HG03354 (cell line): ENCODE measurements around the gene GPR171.

Experiments used
- ATAC-seq: cut with Tn5 transposase; IDR thresholded peaks from one replicate; pipeline ENCODE4 v1.9.1; 2021; ENCODE audit warnings: mild to moderate bottlenecking; ENCODE audit not compliant: unreplicated experiment, poor library complexity, severe bottlenecking

Gene GPR171

DNA sequence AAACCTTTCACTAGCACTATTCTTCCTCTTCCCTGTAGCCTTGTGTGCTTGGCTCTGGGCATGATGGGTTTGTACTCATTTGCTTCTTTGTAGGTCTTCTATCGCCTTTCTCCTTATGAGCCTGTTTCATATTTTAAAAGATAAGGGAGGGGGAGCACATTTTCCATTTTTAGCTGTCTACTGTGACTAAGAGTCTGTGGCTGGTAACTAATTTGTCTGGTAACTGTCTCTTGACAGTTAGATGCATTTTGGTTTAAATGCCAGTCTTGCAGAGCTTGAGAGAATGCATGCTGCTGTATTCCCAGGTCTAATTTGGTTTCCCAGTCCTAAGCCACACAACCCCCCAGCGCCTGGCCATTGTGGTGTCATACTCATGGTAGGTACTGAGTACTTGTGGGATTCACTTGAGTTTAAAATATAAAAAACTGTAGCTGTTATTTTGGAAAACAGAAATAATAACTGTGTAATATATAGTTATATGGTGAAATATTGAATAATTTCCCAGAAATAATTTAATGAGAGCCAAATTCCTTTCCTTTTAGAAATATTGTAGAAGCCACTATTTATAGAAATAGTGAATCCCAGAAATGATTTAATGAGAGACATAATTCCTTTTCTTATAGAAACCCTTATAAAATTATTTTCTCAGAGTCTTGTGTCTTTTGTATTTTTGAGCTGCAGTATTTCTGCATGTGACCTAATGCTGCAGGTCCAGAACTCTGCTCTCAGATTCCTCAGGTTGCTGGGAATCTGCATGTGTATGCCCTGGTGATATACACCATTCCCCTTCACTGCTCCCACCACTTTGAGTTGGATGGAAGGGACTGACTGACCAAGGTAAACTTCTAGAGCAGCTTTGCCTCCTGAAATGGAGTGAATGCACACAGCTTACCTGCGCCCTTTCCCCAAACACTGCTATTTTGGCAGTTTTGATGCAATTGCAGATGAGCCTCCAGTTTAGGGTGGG lies 13.9 kb upstream of the GPR171 start:
- no peak for ATAC-seq

DNA sequence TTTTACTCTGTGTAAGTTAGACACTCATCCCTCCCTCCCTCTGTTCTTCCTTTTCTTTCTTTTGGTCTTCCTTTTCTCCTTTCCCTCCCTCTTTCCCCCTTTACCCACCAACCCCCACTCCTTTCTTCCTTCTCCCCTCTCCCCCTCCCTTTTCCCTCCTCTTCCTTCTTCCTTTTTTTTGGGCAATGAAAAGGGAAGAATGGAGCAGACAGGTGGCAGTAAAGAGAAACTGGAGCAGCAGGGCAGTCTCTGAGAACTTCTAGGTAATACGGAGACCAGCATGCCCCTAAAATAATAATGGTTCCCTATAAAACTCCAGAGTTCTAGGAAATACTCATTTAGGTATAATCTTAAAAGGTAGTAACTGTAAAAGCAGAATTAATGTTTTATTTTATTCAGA lies 11.4 kb upstream of the GPR171 start:
- no peak for ATAC-seq

DNA sequence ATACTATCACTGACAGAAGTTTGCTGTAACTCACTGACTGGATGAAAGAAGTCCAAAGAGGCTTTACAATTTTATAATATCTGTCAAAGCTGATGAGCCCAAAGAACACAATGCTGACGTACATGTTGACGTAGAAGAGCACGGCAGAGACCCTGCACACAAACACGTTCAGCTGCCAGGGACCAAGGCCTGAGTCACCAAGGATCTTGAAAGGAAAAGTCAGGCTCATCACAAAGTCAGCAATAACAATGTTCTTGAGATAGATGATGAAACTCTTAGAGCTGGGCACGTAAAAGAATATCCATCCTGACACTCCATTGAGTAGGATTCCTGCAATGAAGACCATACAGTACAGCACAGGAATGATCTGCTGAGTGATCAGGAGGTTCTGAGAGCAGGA lies 10.9 kb upstream of the GPR171 start:
- no peak for ATAC-seq

DNA sequence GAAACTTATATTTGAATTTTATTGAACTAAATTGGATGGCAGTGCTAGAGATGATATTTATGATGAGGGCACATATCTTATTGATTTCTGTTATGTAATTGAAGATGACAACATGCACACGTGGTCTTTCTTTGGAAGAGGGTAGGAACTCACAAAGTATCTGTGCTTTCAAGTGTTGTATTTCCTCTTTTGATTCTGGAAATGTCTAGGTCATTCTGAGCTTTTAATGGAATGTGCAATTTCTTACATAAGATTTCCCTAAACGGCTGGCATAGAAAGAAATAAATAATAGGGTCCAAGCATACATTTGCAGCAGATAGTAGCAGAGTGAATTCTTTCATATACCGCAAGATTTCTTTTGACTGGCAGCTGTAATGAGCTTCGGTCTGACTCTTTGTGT lies 10.1 kb upstream of the GPR171 start:
- no peak for ATAC-seq

DNA sequence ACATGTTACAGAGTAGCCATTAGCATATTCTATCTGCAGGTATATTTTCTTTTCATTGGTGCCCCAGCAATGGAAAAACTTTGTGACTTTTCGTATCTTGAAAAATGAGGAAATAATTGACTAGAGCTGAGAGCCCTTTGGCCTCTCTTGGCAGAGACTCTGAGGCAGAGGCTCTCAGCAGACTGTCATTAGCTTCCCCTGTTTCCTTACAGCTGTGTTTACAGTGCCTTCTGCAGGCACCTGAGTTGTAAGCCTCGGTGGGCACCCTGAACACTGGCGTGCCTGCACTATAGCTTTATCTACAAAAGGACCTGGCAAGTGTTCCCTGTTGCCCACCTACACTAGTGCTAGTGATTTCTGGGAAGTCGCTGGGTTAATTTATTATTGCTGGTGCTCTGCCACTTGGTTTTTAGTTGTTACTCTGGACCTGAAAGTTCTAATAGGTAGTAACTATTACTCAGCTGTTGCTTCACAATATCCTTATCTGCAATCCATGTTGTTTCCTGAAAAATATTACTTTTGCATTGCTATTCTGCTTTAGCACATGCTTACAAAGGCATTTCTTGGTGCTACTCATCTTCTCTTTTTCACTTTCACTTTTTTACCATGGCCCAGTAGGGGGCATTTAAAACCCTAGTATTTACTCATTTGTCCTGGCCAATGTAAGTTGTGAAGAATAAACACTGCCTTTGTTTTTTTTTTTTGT lies 7.8 kb upstream of the GPR171 start:
- ATAC-seq = peak; percentile 80

DNA sequence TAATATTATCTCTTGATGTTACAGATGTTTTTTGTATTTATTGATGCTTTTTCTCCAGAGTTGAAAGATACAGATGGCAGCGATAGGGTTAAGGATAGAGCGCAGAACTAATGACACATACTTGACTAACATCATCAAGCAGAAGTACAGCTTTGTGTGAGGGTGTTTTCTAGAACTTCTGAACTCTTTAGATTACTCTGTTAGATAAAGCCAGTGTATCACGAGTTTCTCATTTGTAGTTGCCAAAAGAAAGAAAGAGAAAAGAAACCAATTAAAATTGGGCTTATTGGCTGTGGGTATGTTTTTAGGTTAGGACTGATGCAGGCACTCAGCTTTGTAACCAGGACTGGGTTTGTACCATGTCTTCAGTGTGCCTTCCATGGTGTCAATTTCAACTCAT lies 6.6 kb upstream of the GPR171 start:
- no peak for ATAC-seq

DNA sequence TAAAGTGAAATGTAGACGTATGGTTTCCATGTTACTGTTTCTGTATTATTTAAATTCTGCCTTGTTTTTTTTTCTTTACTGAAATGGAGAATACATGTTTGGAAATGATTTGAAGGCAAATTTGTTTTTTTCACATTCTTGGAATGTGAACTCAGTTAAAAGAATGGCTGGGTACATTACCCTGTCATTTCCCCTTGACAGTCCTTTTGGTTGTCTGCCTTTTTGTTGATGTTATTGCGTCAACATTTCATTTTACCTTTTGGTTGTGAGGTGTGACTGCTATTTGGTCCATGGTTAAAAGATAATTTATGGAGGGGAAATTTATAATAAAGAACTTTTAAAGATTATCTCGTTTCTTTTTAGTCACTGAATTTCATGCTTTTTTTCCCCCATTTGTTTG lies 3.2 kb upstream of the GPR171 start:
- ATAC-seq = no peak

DNA sequence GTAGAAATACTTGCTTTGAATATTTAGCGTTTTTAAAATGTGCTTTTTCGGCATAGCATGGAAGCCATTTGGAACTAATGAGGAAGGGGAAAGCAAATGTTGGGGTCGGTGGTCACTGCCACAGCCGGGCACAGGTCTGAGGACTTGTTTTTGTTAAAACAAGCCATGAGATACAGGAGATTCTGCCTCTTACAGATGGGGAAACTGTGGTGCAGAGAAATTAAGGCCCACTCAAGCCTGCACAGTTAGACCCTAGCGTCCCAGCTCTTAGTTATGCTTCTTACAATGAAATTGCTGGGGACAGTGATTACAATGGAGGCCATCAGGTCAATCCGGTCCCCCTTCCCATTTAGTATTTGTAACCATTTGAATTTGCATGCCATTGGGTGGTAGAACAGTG lies 2.5 kb upstream of the GPR171 start:
- no peak for ATAC-seq

DNA sequence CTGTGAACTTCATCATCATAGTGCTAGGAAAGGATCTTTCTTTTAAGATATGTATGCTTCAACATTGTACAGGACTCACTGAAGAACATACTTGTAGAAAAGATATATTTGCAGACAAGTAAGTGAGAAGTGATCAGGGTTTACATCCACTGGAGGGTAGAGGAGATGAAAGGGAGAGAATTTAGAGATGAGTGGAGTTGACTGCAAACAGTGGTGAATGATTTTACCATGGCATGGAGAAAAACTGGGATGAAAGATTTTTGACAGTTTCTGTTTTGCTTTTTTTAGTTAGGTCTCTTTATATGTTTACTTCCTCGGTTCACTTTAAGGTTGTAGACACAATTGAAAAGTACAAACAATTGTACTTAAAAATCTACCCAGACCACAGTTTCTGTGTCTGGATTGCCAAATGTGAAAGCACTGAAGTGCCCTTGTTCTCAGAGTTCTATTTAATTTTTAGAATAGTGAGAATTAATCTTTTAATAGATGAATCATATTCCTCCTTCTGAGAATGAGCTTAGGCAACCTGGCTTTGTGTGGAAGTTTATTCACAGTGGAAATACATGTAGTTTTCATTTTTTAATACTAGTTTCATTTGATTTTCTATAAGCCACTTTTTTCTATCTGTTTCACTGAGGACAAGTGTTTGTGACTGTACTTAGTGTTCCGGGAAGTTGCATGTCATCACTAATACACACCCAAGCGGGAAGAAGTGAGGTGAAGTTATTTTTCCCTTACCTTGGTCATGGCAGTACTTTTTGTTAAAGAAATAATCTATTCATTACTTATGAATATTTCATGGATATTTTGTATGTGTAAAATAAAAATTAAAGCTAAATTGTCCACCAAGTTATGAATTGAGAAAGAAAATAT lies 1.8 kb upstream of the GPR171 start:
- ATAC-seq = no peak

DNA sequence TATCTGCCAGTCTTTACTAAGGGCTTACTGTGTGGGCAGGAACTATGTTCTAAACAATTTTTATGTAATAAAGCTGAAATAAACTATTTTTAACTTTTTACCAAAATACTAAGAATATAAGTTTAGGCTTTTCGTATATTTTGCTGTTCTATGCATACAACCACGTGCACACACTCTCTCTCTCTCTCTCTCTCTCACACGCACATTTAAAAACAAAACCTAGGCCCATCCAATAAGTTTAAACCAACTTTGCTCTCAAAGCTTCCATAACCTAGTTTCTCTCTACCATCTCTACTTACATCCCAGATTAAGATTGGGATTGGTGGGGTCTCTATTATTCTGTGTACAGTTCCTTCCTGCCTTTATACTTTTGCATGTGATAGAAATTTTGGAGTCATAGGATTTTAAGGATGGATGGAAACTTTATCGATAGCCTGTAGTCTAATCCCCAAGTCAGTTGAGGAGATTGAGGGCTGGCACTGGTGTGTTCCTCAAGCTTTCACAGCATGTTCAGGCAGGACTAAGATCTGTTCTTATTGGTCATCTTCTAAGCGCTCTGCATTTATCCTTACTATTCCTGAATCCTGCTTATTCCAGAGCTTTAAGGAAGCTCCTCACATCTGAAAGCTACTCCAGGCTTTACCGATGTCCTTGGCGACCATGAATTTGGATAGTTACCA lies 1.8 kb downstream of the GPR171 start:
- no peak for ATAC-seq

DNA sequence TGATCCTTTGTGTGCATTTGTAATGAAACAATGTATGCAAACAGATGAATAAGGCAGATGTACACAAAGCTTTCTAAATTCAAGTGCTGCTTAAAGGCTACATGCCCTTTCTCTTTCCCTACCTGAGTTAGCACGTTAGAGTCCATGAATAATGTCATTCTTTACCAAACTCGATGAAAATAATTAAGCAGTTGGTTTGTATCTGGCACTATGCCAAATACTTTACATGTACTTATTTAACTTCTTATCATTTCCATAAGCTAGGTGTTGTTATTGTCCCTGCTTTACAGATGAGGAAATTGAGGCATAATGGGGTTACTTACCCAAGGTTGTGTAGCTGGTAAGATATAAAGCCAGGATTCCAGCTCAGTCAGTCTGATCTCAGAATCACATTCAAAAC lies 2.4 kb downstream of the GPR171 start:
- no peak for ATAC-seq

DNA sequence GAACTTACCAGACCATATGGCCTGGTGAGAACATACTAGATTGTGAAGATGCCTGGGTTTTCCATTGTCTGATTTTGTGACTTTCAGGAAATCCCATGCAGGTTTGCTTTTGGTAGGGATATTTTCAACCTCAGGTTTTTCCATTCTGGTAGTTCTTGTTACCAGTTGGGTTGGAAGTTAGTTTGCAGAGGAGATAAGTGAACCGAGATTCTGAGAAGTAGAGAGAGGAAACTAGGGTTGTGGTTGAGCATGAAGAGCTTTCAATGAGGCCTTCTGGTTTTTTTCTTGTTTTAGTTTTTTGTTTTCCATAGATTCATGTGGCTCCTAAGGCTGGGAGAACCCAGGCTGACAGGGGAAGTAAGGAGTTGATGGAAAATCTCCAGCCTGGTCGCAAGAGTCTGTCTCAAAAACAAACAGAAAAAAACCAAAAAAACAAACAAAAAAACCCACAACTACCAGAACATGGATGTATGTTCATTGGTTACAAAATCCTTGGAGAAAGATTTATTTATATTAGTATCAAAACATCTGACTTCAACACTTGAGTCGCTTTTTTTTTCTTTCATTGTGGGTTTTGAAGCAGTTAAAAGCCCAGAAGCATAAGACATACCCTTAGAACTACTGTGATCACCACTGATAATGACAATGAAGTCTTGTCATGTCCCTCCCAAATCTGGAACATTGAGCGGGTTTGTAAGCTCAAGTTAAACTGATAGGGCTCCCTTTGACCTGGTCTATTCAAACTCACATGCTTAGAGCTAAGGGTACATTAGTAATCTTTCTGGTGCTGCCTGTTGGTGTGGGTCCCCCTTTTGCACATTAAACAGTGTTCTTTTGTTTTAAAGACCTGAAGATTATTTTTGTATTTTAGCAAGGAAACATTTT lies 3.2 kb downstream of the GPR171 start:
- ATAC-seq = no peak

DNA sequence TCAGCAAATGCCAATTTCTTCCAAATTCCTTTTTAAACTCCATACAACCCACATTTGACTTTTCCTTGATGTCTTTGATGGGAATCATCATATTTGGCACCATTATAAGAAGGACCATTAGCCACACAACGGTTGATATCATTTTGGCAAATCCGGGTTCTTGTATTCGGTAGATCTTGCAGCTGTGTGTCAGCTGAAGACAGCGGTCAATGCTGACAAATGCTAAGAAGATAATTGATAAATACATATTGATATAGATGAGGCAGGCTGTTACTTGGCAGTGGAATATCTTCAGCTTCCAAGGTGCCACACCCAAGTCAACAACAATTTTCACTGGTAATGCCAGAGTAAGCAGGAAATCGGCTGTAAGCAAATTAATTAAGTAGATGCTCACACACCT lies 4.2 kb downstream of the GPR171 start:
- ATAC-seq = no peak

DNA sequence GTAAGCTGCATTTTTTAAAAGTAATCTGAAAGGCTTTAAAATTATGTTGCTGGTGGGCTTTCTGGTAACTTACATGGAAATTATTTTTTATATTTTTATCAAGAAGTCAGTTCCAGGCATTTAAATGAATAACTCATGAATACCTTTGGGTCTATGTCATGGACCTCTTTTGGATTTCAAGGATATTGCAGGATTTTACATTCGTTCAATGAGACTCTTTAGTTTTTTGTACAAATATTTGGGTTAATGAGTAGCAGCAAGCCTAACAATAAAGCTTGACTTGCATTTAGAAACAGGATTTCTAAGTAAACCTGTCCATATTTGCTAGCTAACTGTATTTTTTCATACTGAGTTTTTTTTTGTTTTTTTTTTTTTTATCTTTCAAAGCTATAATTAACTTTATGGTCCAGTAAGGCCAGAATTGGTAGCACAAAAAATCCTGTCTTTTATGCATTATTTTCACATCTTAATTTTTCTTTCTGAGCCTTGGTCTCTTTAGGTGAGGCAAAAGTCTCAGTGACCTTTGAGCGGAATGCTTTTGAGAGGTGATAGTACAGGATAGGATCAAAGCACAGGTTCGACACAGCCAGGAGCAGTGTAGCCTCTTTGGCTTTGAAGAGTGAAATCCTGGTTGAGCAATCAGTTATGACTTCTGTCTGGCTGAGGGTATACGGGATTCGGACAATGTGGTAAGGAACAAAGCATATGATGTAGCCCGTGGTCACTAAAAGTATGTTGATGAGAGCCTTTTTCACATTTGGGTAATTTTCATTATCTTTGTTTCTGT lies 4.8 kb downstream of the GPR171 start:
- ATAC-seq = no peak

DNA sequence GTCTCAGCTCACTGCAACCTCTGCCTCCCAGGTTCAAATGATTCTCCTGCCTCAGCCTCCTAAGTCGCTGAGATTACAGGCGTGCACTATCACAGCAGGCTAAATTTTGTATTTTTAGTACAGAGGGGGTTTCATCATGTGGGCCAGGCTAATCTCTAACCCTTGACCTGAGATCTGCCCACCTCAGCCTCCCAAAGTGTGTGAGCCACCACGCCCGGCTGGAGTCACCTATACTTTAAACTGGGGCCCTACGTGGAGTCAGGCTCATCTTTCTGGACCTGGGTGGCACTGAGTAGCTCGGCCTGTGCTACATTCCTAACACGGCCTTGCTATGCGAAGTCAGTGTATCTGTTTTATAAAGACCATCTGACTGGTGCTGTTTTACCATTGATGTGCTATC lies 5.8 kb downstream of the GPR171 start:
- no peak for ATAC-seq

DNA sequence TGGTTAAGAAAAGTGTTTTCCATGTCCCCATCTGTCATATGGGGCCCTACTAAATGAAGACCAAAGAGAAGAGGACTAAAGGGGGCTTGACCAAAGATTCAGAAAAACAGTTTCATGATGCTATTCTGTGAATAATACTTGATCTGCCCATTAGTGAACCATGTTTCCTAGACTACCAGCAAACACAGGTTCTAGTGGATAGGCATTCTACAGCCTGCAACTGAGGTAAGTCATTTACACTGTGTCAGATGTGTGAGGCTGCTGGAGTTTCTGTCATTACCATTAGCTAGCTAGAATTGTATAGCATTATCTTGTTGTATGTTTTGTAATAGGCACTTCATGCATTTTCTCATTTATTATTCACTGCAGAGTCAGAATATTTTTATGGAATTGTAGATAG lies 6.6 kb downstream of the GPR171 start:
- no peak for ATAC-seq

DNA sequence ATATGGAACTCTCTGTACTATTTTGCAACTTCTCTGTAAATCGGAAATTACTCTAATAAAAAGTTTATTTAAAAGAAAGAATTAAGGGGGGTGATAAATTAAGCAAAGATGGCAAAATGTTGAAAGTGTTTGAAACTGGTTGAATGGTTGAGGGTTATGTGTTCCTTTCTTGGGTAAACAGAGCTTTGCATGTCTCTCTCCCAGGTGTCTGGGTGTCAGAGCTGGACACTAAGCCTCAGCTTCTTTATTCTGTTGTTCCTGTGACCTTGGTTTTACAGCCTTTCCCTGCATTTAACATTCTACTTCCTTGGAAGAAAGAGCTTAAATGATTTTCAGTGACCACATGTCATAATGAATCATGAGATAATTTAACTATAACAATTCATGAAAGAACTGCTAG lies 7.2 kb downstream of the GPR171 start:
- no peak for ATAC-seq

DNA sequence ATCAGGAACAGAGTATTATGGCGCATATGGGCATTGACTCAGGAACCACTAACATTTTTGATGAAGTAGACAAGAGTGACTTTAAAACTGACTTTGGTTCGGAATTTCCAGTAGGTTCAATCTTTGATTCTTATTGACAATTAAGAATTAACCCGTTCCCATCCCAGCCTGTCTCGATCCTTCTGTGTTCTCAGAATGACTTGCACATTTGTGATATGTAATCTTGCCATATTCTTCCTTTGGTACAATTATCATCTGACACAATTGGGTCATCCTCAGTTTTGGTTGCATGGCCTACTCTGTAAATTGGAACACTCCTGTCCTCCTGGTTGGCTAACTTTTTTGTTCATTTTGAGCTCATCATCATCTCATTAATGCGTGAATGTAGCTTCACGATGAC lies 10.5 kb downstream of the GPR171 start:
- no peak for ATAC-seq
